ENCODE measurements around the gene ATIC. TPM values are rescaled to one million over a fixed set of nuclear protein-coding genes. Genes with fewer than 3 reads are reported as not detected.

ATIC gene
- total RNA-seq, 1 experiment from 2014 or later = 173 TPM

DNA sequence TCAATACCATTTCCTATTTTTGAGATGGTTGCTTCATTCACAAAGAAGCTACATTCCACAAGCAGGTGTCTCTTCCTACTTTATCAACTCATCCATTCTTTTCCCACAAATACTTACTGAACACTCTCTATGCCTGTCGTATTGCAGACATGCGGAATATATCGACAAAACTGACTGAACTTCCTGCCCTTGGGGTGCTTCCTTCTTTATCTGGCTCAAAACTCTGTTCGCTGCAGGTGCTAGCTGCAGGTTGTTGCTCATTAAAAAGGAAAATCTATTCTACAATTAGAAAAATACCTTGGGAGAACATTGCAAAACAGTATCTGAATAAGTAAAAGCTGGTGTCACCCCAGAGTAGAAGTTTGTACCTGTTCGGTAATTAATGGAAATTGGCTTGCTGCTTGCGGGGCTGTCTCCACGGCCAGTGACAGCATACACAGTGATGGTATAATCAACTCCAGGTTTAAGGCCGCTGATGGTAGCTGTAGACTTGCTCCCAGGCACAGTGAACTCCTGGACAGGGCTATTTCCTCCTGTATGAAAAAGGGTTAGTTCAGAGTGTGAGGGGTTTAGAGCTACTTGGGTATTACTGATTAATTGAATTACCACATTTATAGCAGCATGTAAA, 71.9 kb downstream of the ATIC start:
- no TSS peak for BruUV-seq (replicated peaks)
- intact Hi-C loops (cut with micrococcal nuclease) = no loop called here
- POLR2A ChIA-PET = no interaction called here

DNA sequence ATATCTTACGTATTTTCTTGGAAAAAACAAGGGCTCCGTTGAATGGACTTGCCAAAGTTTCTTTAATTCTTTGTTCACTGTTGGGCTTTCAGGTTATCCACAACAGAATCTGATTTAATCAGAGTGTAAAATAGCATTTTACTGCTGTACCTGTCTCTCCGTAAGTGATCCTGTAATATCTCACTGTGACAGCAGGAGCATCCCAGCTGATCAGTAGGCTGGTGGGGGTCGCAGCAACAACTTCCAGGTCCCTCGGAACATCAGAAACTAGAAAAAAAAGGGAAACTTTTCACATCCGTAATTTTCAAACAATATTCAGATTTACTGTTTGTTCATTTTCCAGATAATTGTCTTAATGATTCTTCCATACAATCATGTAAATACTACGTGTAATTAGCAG, 72.9 kb downstream of the ATIC start:
- intact Hi-C loops (cut with micrococcal nuclease) = no loop called here
- no peaks in the 10 kb centered on the region for H3K27me3 ChIP-seq (ENCODE audit: insufficient read depth, low read length)
- H3K79me2 ChIP-seq (ENCODE audit: insufficient read depth, low read length) = no peaks in the 10 kb centered on the region
- POLR2A ChIA-PET = no interaction called here
- no peak overlapping the region for H3K27ac ChIP-seq (ENCODE audit: low read depth, low read length)
- RAD21 ChIA-PET (ENCODE audit: low non-redundant PET in 1 of 2, low total read pairs in 2 of 2, uncharacterized antibody in 2 of 2, unreplicated experiment in 2 of 2) = no interaction called here
- H3K4me2 ChIP-seq (ENCODE audit: low read length) = no peak overlapping the region
- CTCF ChIA-PET = no interaction called here
- no peak overlapping the region for H3K4me3 ChIP-seq (replicated peaks in 1 of 2; ENCODE audit: low read depth in 1 of 2, low read length in 2 of 2)
- no peaks in the 10 kb centered on the region for H3K9me2 ChIP-seq (ENCODE audit: insufficient read depth)
- H3K4me1 ChIP-seq (ENCODE audit: control insufficient read depth in 1 of 2, insufficient read depth in 2 of 2, low read length in 2 of 2) = no peaks in the 10 kb centered on the region
- no peak for ATAC-seq
- DNase-seq (ENCODE audit: low read depth, low spot score) = no peak
- H2AFZ ChIP-seq (ENCODE audit: low read depth, low read length, poor library complexity, severe bottlenecking) = no peak overlapping the region
- H3K36me3 ChIP-seq (ENCODE audit: control insufficient read depth in 1 of 2, insufficient read depth in 2 of 2, low read length in 2 of 2) = no peaks in the 10 kb centered on the region
- no peaks in the 10 kb centered on the region for H4K20me1 ChIP-seq (ENCODE audit: insufficient read depth)
- no peak overlapping the region for H3K9ac ChIP-seq (ENCODE audit: low read length)
- H3K9me3 ChIP-seq (ENCODE audit: control insufficient read depth in 1 of 2, insufficient read depth in 1 of 2, low read depth in 1 of 2, low read length in 2 of 2) = no peaks in the 10 kb centered on the region
- no TSS peak for BruUV-seq (replicated peaks)
- TF ChIP-seq CEBPB (IDR thresholded peaks at IDR 0.05; ENCODE audit: low read depth) (no peak), SP1 (IDR thresholded peaks at IDR 0.05; ENCODE audit: low read depth) (no peak), ZFX (IDR thresholded peaks at IDR 0.05) (no peak), JUND (IDR thresholded peaks at IDR 0.05) (no peak), ZNF274 (IDR thresholded peaks at IDR 0.05; ENCODE audit: low read depth, low read length) (no peak), POLR2A (IDR thresholded peaks at IDR 0.05; ENCODE audit: borderline replicate concordance, extremely low read depth, insufficient read depth, insufficient read length) (no peak), ELF1 (IDR thresholded peaks at IDR 0.05; ENCODE audit: borderline replicate concordance, low read depth) (no peak), POLR2AphosphoS5 (IDR thresholded peaks at IDR 0.05; ENCODE audit: low read depth, low read length) (no peak), TCF7L2 (IDR thresholded peaks at IDR 0.05; ENCODE audit: borderline replicate concordance, extremely low read depth, insufficient read depth, insufficient read length) (no peak), EGR1 (IDR thresholded peaks at IDR 0.05; ENCODE audit: low read depth) (no peak), YY1 (IDR thresholded peaks at IDR 0.05; ENCODE audit: extremely low read depth, insufficient replicate concordance, low read depth, low read length) (no peak)
- TF ChIP-seq, protein P1, sequence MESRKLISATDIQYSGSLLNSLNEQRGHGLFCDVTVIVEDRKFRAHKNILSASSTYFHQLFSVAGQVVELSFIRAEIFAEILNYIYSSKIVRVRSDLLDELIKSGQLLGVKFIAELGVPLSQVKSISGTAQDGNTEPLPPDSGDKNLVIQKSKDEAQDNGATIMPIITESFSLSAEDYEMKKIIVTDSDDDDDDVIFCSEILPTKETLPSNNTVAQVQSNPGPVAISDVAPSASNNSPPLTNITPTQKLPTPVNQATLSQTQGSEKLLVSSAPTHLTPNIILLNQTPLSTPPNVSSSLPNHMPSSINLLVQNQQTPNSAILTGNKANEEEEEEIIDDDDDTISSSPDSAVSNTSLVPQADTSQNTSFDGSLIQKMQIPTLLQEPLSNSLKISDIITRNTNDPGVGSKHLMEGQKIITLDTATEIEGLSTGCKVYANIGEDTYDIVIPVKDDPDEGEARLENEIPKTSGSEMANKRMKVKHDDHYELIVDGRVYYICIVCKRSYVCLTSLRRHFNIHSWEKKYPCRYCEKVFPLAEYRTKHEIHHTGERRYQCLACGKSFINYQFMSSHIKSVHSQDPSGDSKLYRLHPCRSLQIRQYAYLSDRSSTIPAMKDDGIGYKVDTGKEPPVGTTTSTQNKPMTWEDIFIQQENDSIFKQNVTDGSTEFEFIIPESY (IDR thresholded peaks at IDR 0.05; ENCODE audit: extremely low read depth, insufficient replicate concordance, low read length) = no peak

More for the DNA sequence above, 71.9 kb downstream of the ATIC start:
- RAD21 ChIA-PET (ENCODE audit: low non-redundant PET in 1 of 2, low total read pairs in 2 of 2, uncharacterized antibody in 2 of 2, unreplicated experiment in 2 of 2) = no interaction called here
- DNase-seq (ENCODE audit: low read depth, low spot score) = no peak
- no peaks in the 10 kb centered on the region for H4K20me1 ChIP-seq (ENCODE audit: insufficient read depth)
- no peak overlapping the region for H3K4me3 ChIP-seq (replicated peaks in 1 of 2; ENCODE audit: low read depth in 1 of 2, low read length in 2 of 2)
- H3K27me3 ChIP-seq (ENCODE audit: insufficient read depth, low read length) = no peaks in the 10 kb centered on the region
- no peaks in the 10 kb centered on the region for H3K36me3 ChIP-seq (ENCODE audit: control insufficient read depth in 1 of 2, insufficient read depth in 2 of 2, low read length in 2 of 2)
- TF ChIP-seq CEBPB (IDR thresholded peaks at IDR 0.05; ENCODE audit: low read depth) (no peak), POLR2A (IDR thresholded peaks at IDR 0.05; ENCODE audit: borderline replicate concordance, extremely low read depth, insufficient read depth, insufficient read length) (no peak), TCF7L2 (IDR thresholded peaks at IDR 0.05; ENCODE audit: borderline replicate concordance, extremely low read depth, insufficient read depth, insufficient read length) (no peak), CBX3 (IDR thresholded peaks at IDR 0.05; ENCODE audit: low read depth) (no peak), JUND (IDR thresholded peaks at IDR 0.05) (no peak), RAD21 (IDR thresholded peaks at IDR 0.05; ENCODE audit: low read depth) (no peak), EZH2 (IDR thresholded peaks at IDR 0.05) (no peak), EZH2phosphoT487 (IDR thresholded peaks at IDR 0.05; ENCODE audit: borderline replicate concordance) (no peak), FOSL1 (IDR thresholded peaks at IDR 0.05; ENCODE audit: low read depth) (no peak), ZNF274 (IDR thresholded peaks at IDR 0.05; ENCODE audit: low read depth, low read length) (no peak)
- TF ChIP-seq, protein P2, sequence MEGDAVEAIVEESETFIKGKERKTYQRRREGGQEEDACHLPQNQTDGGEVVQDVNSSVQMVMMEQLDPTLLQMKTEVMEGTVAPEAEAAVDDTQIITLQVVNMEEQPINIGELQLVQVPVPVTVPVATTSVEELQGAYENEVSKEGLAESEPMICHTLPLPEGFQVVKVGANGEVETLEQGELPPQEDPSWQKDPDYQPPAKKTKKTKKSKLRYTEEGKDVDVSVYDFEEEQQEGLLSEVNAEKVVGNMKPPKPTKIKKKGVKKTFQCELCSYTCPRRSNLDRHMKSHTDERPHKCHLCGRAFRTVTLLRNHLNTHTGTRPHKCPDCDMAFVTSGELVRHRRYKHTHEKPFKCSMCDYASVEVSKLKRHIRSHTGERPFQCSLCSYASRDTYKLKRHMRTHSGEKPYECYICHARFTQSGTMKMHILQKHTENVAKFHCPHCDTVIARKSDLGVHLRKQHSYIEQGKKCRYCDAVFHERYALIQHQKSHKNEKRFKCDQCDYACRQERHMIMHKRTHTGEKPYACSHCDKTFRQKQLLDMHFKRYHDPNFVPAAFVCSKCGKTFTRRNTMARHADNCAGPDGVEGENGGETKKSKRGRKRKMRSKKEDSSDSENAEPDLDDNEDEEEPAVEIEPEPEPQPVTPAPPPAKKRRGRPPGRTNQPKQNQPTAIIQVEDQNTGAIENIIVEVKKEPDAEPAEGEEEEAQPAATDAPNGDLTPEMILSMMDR (IDR thresholded peaks at IDR 0.05 in 2 of 3, conservative IDR thresholded peaks at IDR 0.05 in 1 of 3; ENCODE audit: borderline replicate concordance in 1 of 3, insufficient read depth in 1 of 3, low read depth in 2 of 3, low read length in 2 of 3) = no peak
- H3K9me3 ChIP-seq (ENCODE audit: control insufficient read depth in 1 of 2, insufficient read depth in 1 of 2, low read depth in 1 of 2, low read length in 2 of 2) = no peaks in the 10 kb centered on the region
- no peaks in the 10 kb centered on the region for H3K79me2 ChIP-seq (ENCODE audit: insufficient read depth, low read length)
- no peak for ATAC-seq
- CTCF ChIA-PET = no interaction called here
- H3K4me2 ChIP-seq (ENCODE audit: low read length) = no peak overlapping the region
- no peaks in the 10 kb centered on the region for H3K9me2 ChIP-seq (ENCODE audit: insufficient read depth)
- no peak overlapping the region for H3K27ac ChIP-seq (ENCODE audit: low read depth, low read length)
- H3K9ac ChIP-seq (ENCODE audit: low read length) = no peak overlapping the region
- H3K4me1 ChIP-seq (ENCODE audit: control insufficient read depth in 1 of 2, insufficient read depth in 2 of 2, low read length in 2 of 2) = no peaks in the 10 kb centered on the region
- no peak overlapping the region for H2AFZ ChIP-seq (ENCODE audit: low read depth, low read length, poor library complexity, severe bottlenecking)

All from HCT116 (cell line).